Measurements from ENCODE around the gene ATP11A.
"Not testable (repeated sequence)": the region's sequence is repeated elsewhere in the genome, so short reads cannot be mapped to it uniquely, and the experiment has no call there.

ATP11A gene

DNA sequence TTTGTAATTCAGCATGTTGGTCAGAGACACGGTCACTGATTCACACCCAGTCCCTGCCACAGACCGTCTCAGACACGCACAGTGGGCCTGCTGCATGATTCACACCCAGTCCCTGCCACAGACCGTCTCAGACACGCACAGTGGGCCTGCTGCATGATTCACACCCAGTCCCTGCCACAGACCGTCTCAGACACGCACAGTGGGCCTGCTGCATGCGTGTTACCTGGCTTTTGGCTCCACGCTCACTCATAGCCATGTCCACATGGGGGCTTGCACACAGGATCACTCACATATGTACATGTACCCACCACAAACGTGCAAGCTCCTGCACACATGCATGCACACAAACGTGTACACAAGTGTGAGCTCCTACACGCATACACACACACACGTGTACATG lies 194.9 kb downstream of the ATP11A start:
- DNase-seq = not testable (repeated sequence)

GRCh38 chr13:112885242-112885781 lies 195.5 kb downstream of the ATP11A start:
- DNase-seq = no peak

DNA sequence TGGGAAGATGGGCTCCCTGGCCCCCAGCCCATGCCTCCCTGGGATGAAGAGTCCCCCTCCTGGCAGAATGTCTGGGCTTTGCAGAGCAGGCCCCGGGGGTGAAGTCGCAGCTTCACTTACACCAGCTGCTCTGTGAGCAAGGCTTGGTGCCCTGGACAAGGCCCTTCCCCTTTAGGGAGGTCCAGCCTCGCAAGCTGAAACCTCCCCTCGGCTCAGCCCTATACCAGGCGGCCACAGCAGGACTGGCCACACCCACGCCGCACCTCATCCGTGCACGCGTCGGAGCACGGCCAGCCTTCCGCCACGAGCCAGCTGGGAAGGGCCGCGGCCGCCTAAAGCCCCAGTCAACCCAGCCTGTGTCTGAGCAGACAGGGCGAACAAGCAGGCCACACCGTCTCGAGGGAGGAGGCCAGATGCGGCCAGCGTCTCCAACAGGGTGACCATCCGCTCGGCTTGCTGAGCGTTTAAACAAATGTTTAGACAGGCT lies 196.0 kb downstream of the ATP11A start:
- DNase-seq = peak; percentile 73

DNA sequence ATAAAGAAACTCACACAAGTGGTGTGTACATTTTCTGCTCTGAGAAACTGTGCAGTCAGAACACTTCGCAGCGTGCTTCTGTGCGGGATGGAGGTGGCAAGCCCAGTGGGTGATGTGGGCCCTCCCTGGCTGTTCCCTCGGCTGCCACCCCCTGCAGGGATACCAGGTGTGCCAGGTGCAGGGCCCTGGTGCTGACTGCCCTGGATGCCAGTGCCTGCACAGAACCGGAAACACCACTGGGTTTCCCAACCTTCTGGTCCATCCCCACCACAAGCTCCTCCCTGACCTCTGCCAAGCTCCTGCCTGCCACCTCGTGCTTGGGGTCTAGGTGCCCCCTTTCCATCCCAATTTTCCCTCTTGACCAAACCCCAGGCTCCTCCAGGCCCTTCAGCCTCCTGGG lies 197.3 kb downstream of the ATP11A start:
- DNase-seq = no peak

- no peak for DNase-seq
These were observed 197.7 kb downstream of the ATP11A start for GRCh38 chr13:112887557-112887991.

GRCh38 chr13:112888238-112889111 lies 198.6 kb downstream of the ATP11A start:
- no peak for DNase-seq

- DNase-seq = no peak
These were observed 199.8 kb downstream of the ATP11A start for GRCh38 chr13:112889351-112890290.

DNA sequence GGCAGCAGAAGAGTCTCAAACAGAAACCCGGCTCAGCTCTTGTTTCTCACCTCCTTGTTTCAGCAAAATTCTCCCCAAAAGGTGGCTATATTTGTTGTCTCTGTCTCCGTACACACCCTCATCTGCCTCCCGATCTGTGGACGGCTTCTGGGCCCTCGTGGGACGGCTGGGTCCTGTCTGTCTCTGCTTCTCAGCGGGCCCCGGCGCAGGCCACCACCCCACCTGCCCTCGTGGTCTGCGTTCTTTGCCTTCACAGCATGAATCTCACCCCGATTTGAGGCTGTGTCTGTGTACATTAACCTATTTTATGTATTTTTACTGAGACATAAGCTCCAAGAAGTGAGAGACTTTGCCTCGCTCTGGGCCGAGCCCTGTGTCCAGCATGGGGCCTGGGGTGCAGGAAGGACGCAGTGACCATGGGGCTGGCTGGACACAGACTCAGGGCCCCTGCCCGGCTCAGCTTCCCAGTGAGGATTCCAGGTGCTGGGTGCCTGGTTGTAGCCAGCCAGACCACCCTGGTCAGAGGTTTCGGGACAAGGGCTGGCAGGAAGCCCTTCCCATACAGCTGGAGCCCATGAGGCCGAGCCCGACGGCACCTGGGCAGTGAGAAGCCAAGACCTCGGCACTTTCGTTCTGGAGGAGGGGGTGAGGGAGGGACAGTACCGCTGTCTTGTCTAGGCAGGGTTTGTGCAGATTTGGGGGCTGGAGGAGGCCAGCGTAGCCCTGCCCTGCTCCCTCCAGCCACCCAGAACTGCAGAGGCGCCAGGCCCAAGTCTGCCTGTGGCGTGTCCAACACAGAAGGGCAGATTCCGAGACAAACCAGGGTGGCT lies 200.7 kb downstream of the ATP11A start:
- DNase-seq = no peak

DNA sequence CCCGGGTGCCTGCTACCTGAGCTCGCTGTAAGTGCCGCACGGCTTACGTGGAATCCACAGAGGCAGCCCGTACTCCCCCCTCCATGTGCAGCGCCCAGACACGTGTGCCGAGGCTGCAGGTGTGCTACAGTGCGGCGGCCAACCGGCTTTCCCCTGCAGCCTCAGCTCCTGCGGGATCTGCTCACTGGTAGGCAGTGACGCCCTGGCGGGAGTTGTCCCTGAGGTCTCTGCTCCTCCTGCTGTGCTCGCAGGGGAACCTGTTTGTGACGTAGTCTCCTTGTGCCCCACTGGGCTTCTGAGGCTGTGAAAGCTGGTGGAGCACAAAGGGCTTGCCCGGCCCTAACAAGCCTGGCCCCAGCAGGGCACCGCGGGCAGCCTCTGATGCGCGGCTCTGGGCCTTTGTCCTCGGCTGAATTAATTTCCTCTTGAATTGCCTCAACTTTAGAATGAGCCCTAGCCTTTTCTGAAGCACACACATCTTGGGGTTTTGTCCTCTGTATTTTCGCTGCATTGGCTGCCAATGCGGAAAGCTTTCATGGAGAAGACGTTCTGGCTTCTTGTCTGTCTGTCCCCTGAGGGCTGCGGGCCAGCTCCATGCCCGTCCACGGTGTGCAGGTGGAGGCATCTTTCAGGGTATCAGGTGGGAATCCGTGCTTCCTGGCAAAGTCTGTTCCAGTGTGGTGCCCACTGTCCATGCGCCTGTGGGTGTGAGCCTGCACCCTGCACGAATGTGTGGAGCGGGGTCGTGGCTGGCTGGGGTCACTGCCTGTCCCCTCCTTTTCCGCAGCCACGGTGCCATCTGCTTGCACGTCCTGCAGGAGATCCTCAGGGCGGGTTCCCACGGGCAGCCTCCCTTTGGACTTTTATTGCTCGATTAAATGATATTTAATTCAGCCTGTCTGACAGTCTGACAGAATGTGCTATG lies 201.9 kb downstream of the ATP11A start:
- DNase-seq = no peak

DNA sequence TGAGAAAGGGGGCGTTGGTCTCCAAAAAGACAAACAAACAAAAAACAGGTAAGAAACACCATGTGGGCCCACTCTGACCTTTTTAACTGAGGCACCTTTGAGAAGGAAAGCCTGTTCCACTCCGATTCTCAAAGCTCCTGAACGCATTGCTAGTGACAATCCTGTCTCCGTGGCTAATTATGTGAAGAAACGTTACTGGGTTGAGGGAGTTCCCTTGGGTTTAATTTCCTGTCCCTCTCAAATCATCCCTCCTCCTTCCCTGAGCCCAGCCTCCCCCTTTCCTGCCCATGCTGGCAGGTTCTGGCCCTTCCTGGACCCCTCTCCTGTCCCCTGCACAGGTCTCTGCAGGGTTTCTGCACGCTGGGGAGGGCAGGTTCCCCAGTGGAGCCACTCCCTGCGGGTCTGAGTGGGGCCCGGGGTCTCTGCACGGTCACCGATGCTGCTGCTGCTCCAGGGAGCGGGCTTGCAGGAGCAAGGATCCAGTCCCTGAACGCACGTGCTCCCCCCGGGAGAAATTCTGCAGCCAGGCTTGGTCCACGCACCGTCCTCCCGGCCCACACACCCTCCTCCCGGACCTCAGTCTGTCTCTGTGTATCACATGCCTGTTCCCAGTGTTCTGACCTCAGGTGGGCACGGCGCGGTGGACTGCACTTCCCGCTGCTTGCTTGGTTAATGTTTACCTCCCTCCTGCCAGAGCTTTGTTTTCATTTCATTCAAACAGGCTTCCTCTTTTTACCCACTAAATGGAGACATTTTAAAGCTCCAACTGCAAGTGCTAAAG lies 202.8 kb downstream of the ATP11A start:
- no peak for DNase-seq

DNA sequence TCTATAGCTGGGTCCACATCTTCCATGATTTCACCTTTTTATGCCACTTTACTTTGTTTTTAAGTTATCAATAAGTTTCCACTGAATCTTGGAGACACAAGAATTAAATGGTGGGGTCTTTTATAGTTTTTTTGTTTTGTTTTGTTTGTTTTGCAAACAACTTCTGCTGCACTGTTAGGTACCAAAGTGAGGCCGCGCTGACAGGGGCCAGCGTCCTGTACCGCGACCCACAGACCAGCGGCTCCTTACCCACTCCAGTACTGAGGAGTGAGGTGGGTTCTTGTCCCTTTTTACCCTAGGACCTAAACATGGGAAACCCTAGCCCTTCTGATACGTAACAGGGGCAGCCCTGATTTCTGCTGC lies 203.3 kb downstream of the ATP11A start:
- DNase-seq = no peak

- peak; percentile 83 for DNase-seq
These were observed 204.0 kb downstream of the ATP11A start for GRCh38 chr13:112893570-112894422.

DNA sequence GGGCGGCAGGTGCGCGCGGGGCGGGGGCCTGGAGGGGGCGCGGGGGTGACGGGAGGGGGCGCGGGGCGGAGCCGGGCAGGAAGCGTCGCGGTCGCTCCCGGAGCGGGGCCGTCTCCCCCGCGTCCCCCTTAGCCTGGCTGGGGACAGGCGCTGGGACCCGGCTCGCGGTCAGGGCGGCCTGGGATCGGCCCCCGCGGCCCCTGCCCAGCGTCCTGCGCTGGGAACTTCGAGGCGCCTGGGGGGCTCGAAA lies 204.5 kb downstream of the ATP11A start:
- DNase-seq = no peak

GRCh38 chr13:112894673-112895481 lies 205.0 kb downstream of the ATP11A start:
- no peak for DNase-seq

GRCh38 chr13:112895521-112896465 lies 206.0 kb downstream of the ATP11A start:
- no peak for DNase-seq

DNA sequence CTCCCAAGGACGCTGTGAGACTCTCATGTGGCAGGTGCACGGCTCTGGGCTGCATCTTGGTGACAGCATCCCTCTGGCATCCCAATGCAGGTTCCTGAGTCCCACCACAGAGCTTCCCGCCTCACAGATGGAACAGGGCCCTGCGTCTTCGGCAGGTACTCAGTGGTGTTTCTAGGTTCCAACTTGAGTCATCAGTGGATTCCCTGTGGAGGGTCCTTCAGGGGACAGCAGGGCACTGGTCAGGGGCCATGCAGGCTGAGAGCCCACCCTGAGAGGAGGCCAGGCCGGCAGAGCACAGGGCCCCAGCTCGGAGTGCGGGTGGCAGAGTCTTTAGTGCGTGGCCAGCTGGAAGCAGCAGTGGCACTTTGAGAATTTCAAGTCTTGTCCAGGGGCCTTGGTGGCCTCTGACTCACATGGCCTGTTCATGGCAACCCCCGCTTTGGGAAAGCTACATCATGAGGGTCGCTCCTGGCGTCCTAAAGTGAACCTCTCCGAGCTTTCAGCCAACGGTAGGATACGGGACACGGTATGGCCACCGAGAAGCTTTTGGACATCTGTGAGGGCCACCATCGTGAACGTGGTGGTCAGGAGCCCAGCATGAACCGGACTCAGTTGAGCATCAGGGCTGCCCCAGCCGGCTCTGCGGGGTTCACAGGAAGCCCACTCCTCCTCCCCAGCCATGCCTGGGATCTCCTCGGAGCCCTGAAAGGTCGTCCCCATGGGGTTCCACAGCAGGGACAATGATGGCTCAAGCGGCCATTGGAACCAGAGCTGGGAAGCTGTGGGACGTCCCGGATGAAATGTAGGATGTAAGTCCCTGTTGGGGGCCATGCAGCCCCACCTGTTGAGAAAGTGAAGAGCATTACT lies 207.1 kb downstream of the ATP11A start:
- DNase-seq = no peak

- no peak for DNase-seq
These were observed 207.7 kb downstream of the ATP11A start for GRCh38 chr13:112897603-112897955.

Data from NCI-H1105 (cell line).